C4-2B (cell line): ENCODE measurements around the gene PDSS2.

Source experiments
- CTCF ChIP-seq: fragments of 450-650 bp; conservative IDR thresholded peaks from 2 replicates; pipeline ENCODE4 v1.5.1; 2017; ENCODE audit warnings: mild to moderate bottlenecking
- ZFX ChIP-seq: fragments of 450-650 bp; IDR thresholded peaks from 2 replicates; pipeline ENCODE4 v1.6.1; 2017

- TF ChIP-seq CTCF = no peak
- no peak for TF ChIP-seq ZFX
Observed at GRCh38 chr6:107171513-107171912, 287.9 kb downstream of the PDSS2 start.
